OCI-LY1 (cell line): ENCODE measurements around the gene XPA.

ENCODE experiments used
- H2AFZ ChIP-seq: fragments of 200-600 bp; sonication (generic), shearing (Covaris generic); 2 replicates; pipeline ENCODE4 v1.6.0; 2014; ENCODE audit warnings: antibody characterized with exemption, mild to moderate bottlenecking, low read length
- H3F3A ChIP-seq: fragments of 200-600 bp; sonication (generic), shearing (Covaris generic); 2 replicates; pipeline ENCODE4 v1.6.0; 2014; ENCODE audit warnings: mild to moderate bottlenecking, antibody characterized with exemption, low read length, moderate library complexity; ENCODE audit not compliant: insufficient read depth
- H3K27ac ChIP-seq: fragments of 200-600 bp; sonication (generic); 2 replicates; pipeline ENCODE4 v1.5.1; 2014; ENCODE audit warnings: low read length, mixed run types, mild to moderate bottlenecking, low read depth; ENCODE audit not compliant: poor library complexity, severe bottlenecking
- H3K27me3 ChIP-seq: fragments of 200-600 bp; sonication (generic); 2 replicates; pipeline ENCODE4 v1.6.0; 2014; ENCODE audit warnings: antibody characterized with exemption, mild to moderate bottlenecking, low read length, moderate library complexity; ENCODE audit not compliant: insufficient read depth
- H3K36me3 ChIP-seq: fragments of 200-600 bp; sonication (generic); 2 replicates; pipeline ENCODE4 v1.6.1; 2014; ENCODE audit warnings: mild to moderate bottlenecking, antibody characterized with exemption, low read length, moderate library complexity, mixed read lengths; ENCODE audit not compliant: insufficient read depth
- H3K4me1 ChIP-seq: fragments of 200-600 bp; sonication (generic); 2 replicates; pipeline ENCODE4 v1.5.1; 2014; ENCODE audit warnings: mild to moderate bottlenecking, low read length, moderate library complexity; ENCODE audit not compliant: insufficient read depth, severe bottlenecking
- H3K4me2 ChIP-seq: fragments of 200-600 bp; sonication (generic), shearing (Covaris generic); 2 replicates; pipeline ENCODE4 v1.6.1; 2014; ENCODE audit warnings: low read length
- H3K4me3 ChIP-seq: fragments of 200-600 bp; sonication (generic); 2 replicates; pipeline ENCODE4 v1.5.1; 2014; ENCODE audit warnings: low read length, low read depth, mild to moderate bottlenecking, mixed read lengths; ENCODE audit not compliant: poor library complexity, severe bottlenecking
- H3K79me2 ChIP-seq: fragments of 200-600 bp; shearing (Covaris generic); 2 replicates; pipeline ENCODE4 v1.6.1; 2016; ENCODE audit warnings: mixed run types, low read length, mixed read lengths; ENCODE audit not compliant: insufficient read depth
- H3K9ac ChIP-seq: fragments of 200-600 bp; sonication (generic), shearing (Covaris generic); 2 replicates; pipeline ENCODE4 v1.6.1; 2014; ENCODE audit warnings: mild to moderate bottlenecking, low read length, mixed read lengths
- H3K9me2 ChIP-seq: fragments of 200-600 bp; sonication (generic), shearing (Covaris generic); 2 replicates; pipeline ENCODE4 v1.6.1; 2014; ENCODE audit warnings: low read depth, mild to moderate bottlenecking, low read length, mixed read lengths
- H3K9me3 ChIP-seq: fragments of 200-600 bp; shearing (Covaris generic); 2 replicates; pipeline ENCODE4 v1.6.1; 2014; ENCODE audit warnings: low read length, mixed read lengths
- H4K20me1 ChIP-seq: fragments of 200-600 bp; sonication (generic), shearing (Covaris generic); 2 replicates; pipeline ENCODE4 v1.6.0; 2016; ENCODE audit warnings: mild to moderate bottlenecking, low read length; ENCODE audit not compliant: insufficient read depth
- CTCF ChIP-seq: fragments of 200-600 bp; sonication (generic), shearing (Covaris generic); IDR thresholded peaks from 2 replicates; pipeline ENCODE4 v1.5.1; 2017; ENCODE audit warnings: mild to moderate bottlenecking, antibody characterized with exemption, low read length, moderate library complexity, mixed read lengths
- EZH2 ChIP-seq: fragments of 200-600 bp; sonication (generic), shearing (Covaris generic); IDR thresholded peaks from 2 replicates; pipeline ENCODE4 v1.8.0; 2017; ENCODE audit warnings: borderline replicate concordance, mixed run types, mild to moderate bottlenecking, antibody characterized with exemption, low read length, moderate library complexity, mixed read lengths

The XPA gene

GRCh38 chr9:97658707-97659106 is 38.4 kb downstream of the XPA start:
- no peak overlapping the region for H3K9ac ChIP-seq
- no peaks in the 10 kb centered on the region for H3K4me1 ChIP-seq
- no peak overlapping the region for H3K4me3 ChIP-seq
- H4K20me1 ChIP-seq: no peaks in the 10 kb centered on the region
- no peaks in the 10 kb centered on the region for H3F3A ChIP-seq
- H3K79me2 ChIP-seq: no peaks in the 10 kb centered on the region
- no peak for TF ChIP-seq CTCF
- no peak for TF ChIP-seq EZH2
- H3K27me3 ChIP-seq: no peaks in the 10 kb centered on the region
- H3K36me3 ChIP-seq: peaks cover 99% of the 10 kb centered on the region
- no peaks in the 10 kb centered on the region for H3K9me3 ChIP-seq
- no peak overlapping the region for H3K27ac ChIP-seq
- H3K9me2 ChIP-seq: no peaks in the 10 kb centered on the region
- H3K4me2 ChIP-seq: no peak overlapping the region
- H2AFZ ChIP-seq: no peak overlapping the region

DNA sequence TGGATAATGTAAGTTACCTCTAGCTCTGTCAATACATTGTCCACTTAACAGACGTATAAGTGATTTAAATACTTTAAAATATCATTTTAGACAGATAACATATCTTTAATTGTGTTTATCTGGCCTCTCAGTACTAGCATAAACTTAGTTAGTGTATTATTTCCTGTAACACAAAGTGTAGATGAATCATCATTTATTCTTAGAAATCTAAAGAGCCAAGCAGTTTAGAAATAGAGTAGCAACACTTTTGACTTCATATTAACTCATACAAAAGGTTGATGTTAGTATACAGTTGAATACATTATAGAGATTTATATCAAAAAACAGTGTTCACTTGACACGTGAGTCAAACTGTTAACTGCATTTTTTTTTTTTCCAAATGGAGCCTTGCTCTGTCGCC is 45.5 kb downstream of the XPA start:
- H3K9me3 ChIP-seq: no peaks in the 10 kb centered on the region
- no peaks in the 10 kb centered on the region for H3K9me2 ChIP-seq
- TF ChIP-seq CTCF (no peak), EZH2 (no peak)
- H3K79me2 ChIP-seq: no peaks in the 10 kb centered on the region
- H3K4me2 ChIP-seq: no peak overlapping the region
- H3K9ac ChIP-seq: no peak overlapping the region
- H3K27me3 ChIP-seq: no peaks in the 10 kb centered on the region
- H2AFZ ChIP-seq: no peak overlapping the region
- no peaks in the 10 kb centered on the region for H3F3A ChIP-seq
- no peaks in the 10 kb centered on the region for H3K4me1 ChIP-seq
- peaks cover 98% of the 10 kb centered on the region for H3K36me3 ChIP-seq
- H3K27ac ChIP-seq: no peak overlapping the region
- H3K4me3 ChIP-seq: no peak overlapping the region
- H4K20me1 ChIP-seq: no peaks in the 10 kb centered on the region

DNA sequence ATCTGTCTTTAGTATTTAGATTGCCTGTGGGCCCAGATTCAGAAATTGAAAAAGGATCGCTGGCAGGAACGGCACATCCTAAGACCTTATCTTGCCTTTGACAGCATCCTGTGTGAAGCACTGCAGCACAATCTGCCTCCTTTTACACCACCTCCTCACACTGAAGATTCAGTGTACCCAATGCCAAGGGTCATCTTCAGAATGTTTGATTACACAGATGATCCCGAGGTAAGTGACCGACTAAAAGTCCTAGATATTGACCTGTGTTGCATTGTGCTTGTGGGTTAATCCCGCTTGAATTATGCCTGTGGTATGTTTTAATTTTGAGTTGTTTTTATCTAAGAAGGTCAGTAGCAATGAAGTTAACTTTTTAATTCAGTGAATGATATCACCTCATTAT is 49.1 kb downstream of the XPA start:
- Histone ChIP-seq H3K4me2 (no peak overlapping the region), H3K9me2 (no peaks in the 10 kb centered on the region), H3K9me3 (no peaks in the 10 kb centered on the region), H3K4me1 (no peaks in the 10 kb centered on the region), H3K27me3 (no peaks in the 10 kb centered on the region), H3K79me2 (no peaks in the 10 kb centered on the region), H2AFZ (no peak overlapping the region), H3K27ac (no peak overlapping the region), H4K20me1 (no peaks in the 10 kb centered on the region), H3K9ac (no peak overlapping the region), H3K36me3 (peaks cover 92% of the 10 kb centered on the region), H3F3A (no peaks in the 10 kb centered on the region), H3K4me3 (no peak overlapping the region)
- no peak for TF ChIP-seq EZH2
- no peak for TF ChIP-seq CTCF
